ENCODE results near the gene CACHD1. TPM values are rescaled to one million over a fixed set of nuclear protein-coding genes. Genes with fewer than 3 reads are reported as not detected.

CACHD1 gene
- total and polyA plus RNA-seq, 8 donors = 2.9 to 7.1 (median 5.2) TPM

GRCh38 chr1:64518692-64519481, 49.0 kb downstream of the CACHD1 start:
- ATAC-seq = peak; percentile 57 to 67 (median 62)
- TF ChIP-seq CTCF (IDR thresholded peaks at IDR 0.05) = no peak
- intact Hi-C loops (cut with DNase I) = no loop called here
- 17 to 24% methylated on average over 1 of the region's 1 CpG for WGBS, 2 donors
- peak in 2 of 6 donors; percentile 25 to 41 for DNase-seq
- Histone ChIP-seq H3K9me3 (no peaks in the 10 kb centered on the region), H3K36me3 (no peaks in the 10 kb centered on the region), H3K4me1 (peaks cover 17 to 45% (median 41%) of the 10 kb centered on the region in 3 donors), H3K4me3 (no peak overlapping the region), H3K27me3 (no peaks in the 10 kb centered on the region), H3K27ac (no peak overlapping the region)
- no peak for FAIRE-seq

- Histone ChIP-seq H3K9me3 (no peaks in the 10 kb centered on the region), H3K36me3 (no peaks in the 10 kb centered on the region), H3K27ac (no peak overlapping the region), H3K27me3 (no peaks in the 10 kb centered on the region), H3K4me3 (no peak overlapping the region), H3K4me1 (peaks cover 17 to 35% (median 32%) of the 10 kb centered on the region in 3 donors)
- WGBS, 2 donors = 16 to 22% methylated on average over 3 of the region's 3 CpGs
- no peak for FAIRE-seq
- ATAC-seq = peak in 2 of 4 donors; percentile 43 to 53
- TF ChIP-seq CTCF (IDR thresholded peaks at IDR 0.05) = no peak
- intact Hi-C loops (cut with DNase I) = loop anchor here in 1 of 3 donors (10.0 kb wide), 1 partner anchor 45 kb away; the partner anchor contains the start of gene CACHD1
- peak in 1 of 6 donors; percentile 20 for DNase-seq
Observed at GRCh38 chr1:64519901-64520300, 50.0 kb downstream of the CACHD1 start.

GRCh38 chr1:64522740-64523139, 52.8 kb downstream of the CACHD1 start:
- no peak for FAIRE-seq
- DNase-seq = no peak

GRCh38 chr1:64523413-64524337, 53.7 kb downstream of the CACHD1 start:
- Histone ChIP-seq H3K9me3 (no peaks in the 10 kb centered on the region), H3K4me1 (peaks cover 7 to 14% (median 11%) of the 10 kb centered on the region in 3 donors), H3K27ac (no peak overlapping the region), H3K36me3 (no peaks in the 10 kb centered on the region), H3K4me3 (no peak overlapping the region), H3K27me3 (no peaks in the 10 kb centered on the region)
- no peak for FAIRE-seq
- ATAC-seq = no peak
- no peak for TF ChIP-seq CTCF (IDR thresholded peaks at IDR 0.05)
- no peak for DNase-seq
- intact Hi-C loops (cut with DNase I) = loop anchor here in 1 of 3 donors (10.0 kb wide), 1 partner anchor 49 kb away; the partner anchor contains the start of gene CACHD1
- 79 to 86% methylated on average over 5 of the region's 5 CpGs for WGBS, 2 donors

More at GRCh38 chr1:64522740-64523139, 52.8 kb downstream of the CACHD1 start:
- H3K9me3 ChIP-seq = no peaks in the 10 kb centered on the region
- no peak overlapping the region for H3K4me3 ChIP-seq
- H3K4me1 ChIP-seq = peaks cover 7 to 15% (median 11%) of the 10 kb centered on the region in 3 donors
- TF ChIP-seq CTCF (IDR thresholded peaks at IDR 0.05) = no peak
- no peak for ATAC-seq
- no peaks in the 10 kb centered on the region for H3K27me3 ChIP-seq
- intact Hi-C loops (cut with DNase I) = loop anchor here in 1 of 3 donors (10.0 kb wide), 1 partner anchor 48 kb away; the partner anchor contains the start of gene CACHD1
- H3K27ac ChIP-seq = no peak overlapping the region
- H3K36me3 ChIP-seq = no peaks in the 10 kb centered on the region
